ENCODE results near the gene TAPBP. TPM values are rescaled to one million over a fixed set of nuclear protein-coding genes. Genes with fewer than 3 reads are reported as not detected.
"Not testable (repeated sequence)": the region's sequence is repeated elsewhere in the genome, so short reads cannot be mapped to it uniquely, and the experiment has no call there.

The TAPBP gene
- total and polyA plus RNA-seq, 2 of the 8 experiments (the other 6 are each of a cell fraction or from before 2014, with no cell fraction given) = 24.5 to 35.4 TPM

- not testable (repeated sequence) for H2BK120ac ChIP-seq (replicated peaks; ENCODE audit: low read depth, low read length); H3K4ac ChIP-seq (replicated peaks; ENCODE audit: insufficient read length, low read depth, low read length); H3K4me3 ChIP-seq (ENCODE audit: extremely low read depth in 1 of 4, insufficient read depth in 2 of 4, low read depth in 3 of 4, low read length in 4 of 4); H4K91ac ChIP-seq (replicated peaks; ENCODE audit: insufficient read length, low read length); H3K4me1 ChIP-seq (replicated peaks in 1 of 4; ENCODE audit: control insufficient read depth in 3 of 4, insufficient read depth in 4 of 4, low read length in 3 of 4); H4K20me1 ChIP-seq (replicated peaks in 1 of 2; ENCODE audit: control insufficient read depth in 1 of 2, insufficient read depth in 2 of 2, low read length in 2 of 2); H4K8ac ChIP-seq (ENCODE audit: extremely low read depth, insufficient read depth, low read length); H4K5ac ChIP-seq (ENCODE audit: insufficient read length, low read depth, low read length); H3K14ac ChIP-seq (ENCODE audit: insufficient read length); H2BK12ac ChIP-seq (ENCODE audit: low read depth, low read length); H3K79me2 ChIP-seq (ENCODE audit: control insufficient read depth in 1 of 2, insufficient read depth in 2 of 2, low read length in 2 of 2); H2AK5ac ChIP-seq (ENCODE audit: low read depth, low read length); H2BK5ac ChIP-seq (ENCODE audit: low read depth, low read length); H2BK20ac ChIP-seq (ENCODE audit: low read length); H3K9ac ChIP-seq (replicated peaks in 1 of 4; ENCODE audit: extremely low read depth in 1 of 4, low read depth in 3 of 4, low read length in 3 of 4); H3K27me3 ChIP-seq (replicated peaks in 1 of 4; ENCODE audit: control insufficient read depth in 3 of 4, extremely low read depth in 1 of 4, insufficient read depth in 3 of 4, low read length in 3 of 4); H2AFZ ChIP-seq (ENCODE audit: low read length); H3K36me3 ChIP-seq (ENCODE audit: control insufficient read depth in 2 of 4, insufficient read depth in 4 of 4, low read length in 3 of 4); H3K79me1 ChIP-seq (ENCODE audit: low read depth, low read length); H3K18ac ChIP-seq (ENCODE audit: extremely low read depth, low read length); H3K23ac ChIP-seq (ENCODE audit: insufficient read length); H3K9me3 ChIP-seq (ENCODE audit: insufficient read depth in 2 of 2, low read depth in 1 of 2, low read length in 1 of 2); DNase-seq (ENCODE audit: low read depth in 1 of 2, low spot score in 2 of 2); H3K27ac ChIP-seq (ENCODE audit: low read depth, low read length); H3K56ac ChIP-seq (replicated peaks; ENCODE audit: insufficient read length, low read depth, low read length); H3K4me2 ChIP-seq (ENCODE audit: insufficient read depth in 1 of 2, low read depth in 2 of 2, low read length in 2 of 2); H2BK15ac ChIP-seq (ENCODE audit: low read length); FAIRE-seq; H3K23me2 ChIP-seq (ENCODE audit: low read depth, low read length)
- ChIA-PET CTCF (ENCODE audit: partially characterized antibody) (interaction anchor here (0.6 to 4.8 kb wide), 6 partner anchors 8 to 27 kb away, joined by 3 to 23 read pairs (median 3); no protein-coding TSS in a partner anchor), POLR2A (ENCODE audit: partially characterized antibody) (interaction anchor here (1.2 kb wide), 1 partner anchor 86 kb away, joined by 3 read pairs; the partner anchor contains the start of genes RPS18 and VPS52)
- WGBS, 2 experiments (ENCODE audit: extremely low coverage in 1 of 2, insufficient coverage in 1 of 2, insufficient read length in 1 of 2, insufficient replicate concordance in 2 of 2, low coverage in 1 of 2, low lambda C conversion rate in 2 of 2, missing lambda C conversion rate in 1 of 2) = 86% methylated on average over 13 of the region's 13 CpGs; no CpG with 5 or more reads in 1 of the 2 experiments
Measured at GRCh38 chr6:33357160-33357871, 43.4 kb upstream of the TAPBP start.

All from H1 (cell line).